SK-N-SH (cell line): ENCODE measurements around the gene THAP7. TPM values are rescaled to one million over a fixed set of nuclear protein-coding genes. Genes with fewer than 3 reads are reported as not detected.

Experiments
- CTCF ChIA-PET: fragments of 300-600, 350-600 bp; formaldehyde crosslinking; extraction: SDS; loops from one replicate; lab custom pipeline; 2021; lab: Yijun Ruan, JAX
- POLR2A ChIA-PET: fragments of 350-600 bp; sonication (Branson Sonifier 250); formaldehyde crosslinking; extraction: SDS; loops from one replicate; lab custom pipeline; 2020; ENCODE audit warnings: antibody characterized with exemption, inconsistent platforms; lab: Yijun Ruan, JAX
- DNase-seq: peaks from one replicate; pipeline ENCODE4 v3.0.0; 2012
- H2AFZ ChIP-seq: fragments of 200-600 bp; sonication (generic); 2 replicates; pipeline ENCODE4 v1.8.1; 2016; ENCODE audit warnings: antibody characterized with exemption, mild to moderate bottlenecking, low read depth
- H3F3A ChIP-seq: fragments of 200-600 bp; sonication (generic); replicated peaks from 2 replicates; pipeline ENCODE3; 2016; ENCODE audit warnings: antibody characterized with exemption, mild to moderate bottlenecking; ENCODE audit not compliant: insufficient read depth
- H3K27ac ChIP-seq, 2 experiments: fragments of 200-500 bp in 1 of 2; fragments of 200-600 bp in 1 of 2; sonication (Bioruptor generic) in 1 of 2; sonication (generic), shearing (Covaris generic) in 1 of 2; 2 replicates each; pipeline versions ENCODE4 v1.5.1 to v1.6.1; 2014 to 2016; ENCODE audit warnings: low read depth in 2 of 2, inconsistent platforms in 1 of 2, low read length in 1 of 2, mild to moderate bottlenecking in 1 of 2, mixed read lengths in 1 of 2
- H3K27me3 ChIP-seq: fragments of 200-600 bp; sonication (generic), shearing (Covaris generic); 2 replicates; pipeline ENCODE4 v1.6.1; 2016; ENCODE audit warnings: mixed run types; ENCODE audit not compliant: insufficient read depth
- H3K36me3 ChIP-seq, 2 experiments: fragments of 200-500 bp in 1 of 2; fragments of 200-600 bp in 1 of 2; sonication (Bioruptor generic) in 1 of 2; sonication (generic) in 1 of 2; replicated peaks in 1 of 2; 2 replicates each; pipeline versions ENCODE3 to v1.5.1; 2014 to 2016; ENCODE audit warnings: low read length in 1 of 2, mild to moderate bottlenecking in 1 of 2; ENCODE audit not compliant: insufficient read depth in 2 of 2, control insufficient read depth in 1 of 2
- H3K4me1 ChIP-seq, 2 experiments: fragments of 200-500 bp in 1 of 2; fragments of 200-600 bp in 1 of 2; sonication (Bioruptor generic) in 1 of 2; sonication (generic), shearing (Covaris generic) in 1 of 2; 2 replicates each; pipeline versions ENCODE4 v1.5.1 to v1.6.1; 2014 to 2016; ENCODE audit warnings: low read depth in 1 of 2, low read length in 1 of 2, mixed run types in 1 of 2; ENCODE audit not compliant: insufficient read depth in 2 of 2, control insufficient read depth in 1 of 2
- H3K4me2 ChIP-seq: fragments of 200-600 bp; sonication (generic), shearing (Covaris generic); 2 replicates; pipeline ENCODE4 v1.6.1; 2017; ENCODE audit warnings: mixed run types
- H3K4me3 ChIP-seq, 2 experiments: fragments of 200-500 bp in 1 of 2; fragments of 200-600 bp in 1 of 2; sonication (Bioruptor generic) in 1 of 2; sonication (generic), shearing (Covaris generic) in 1 of 2; 2 replicates each; pipeline versions ENCODE4 v1.5.1 to v1.8.1; 2014 to 2016; ENCODE audit warnings: low read depth in 2 of 2, inconsistent platforms in 1 of 2, low read length in 1 of 2, mild to moderate bottlenecking in 1 of 2, mixed read lengths in 1 of 2, moderate library complexity in 1 of 2
- H3K79me2 ChIP-seq: fragments of 200-600 bp; sonication (generic); 2 replicates; pipeline ENCODE4 v1.8.1; 2017; ENCODE audit warnings: mild to moderate bottlenecking; ENCODE audit not compliant: insufficient read depth
- H3K9ac ChIP-seq: fragments of 200-600 bp; sonication (generic); 2 replicates; pipeline ENCODE4 v1.6.1; 2017; ENCODE audit warnings: mixed run types
- H3K9me2 ChIP-seq: fragments of 200-600 bp; sonication (generic); 2 replicates; pipeline ENCODE4 v1.6.1; 2017; ENCODE audit warnings: mixed run types
- H3K9me3 ChIP-seq: fragments of 200-600 bp; sonication (generic); 2 replicates; pipeline ENCODE4 v1.6.1; 2017; ENCODE audit warnings: mixed run types, mild to moderate bottlenecking, moderate library complexity
- H4K20me1 ChIP-seq: fragments of 200-600 bp; sonication (generic); 2 replicates; pipeline ENCODE4 v1.6.1; 2017; ENCODE audit warnings: mild to moderate bottlenecking, mixed run types; ENCODE audit not compliant: insufficient read depth
- CHD2 ChIP-seq: fragments of 150-350 bp; IDR thresholded peaks from 2 replicates; pipeline ENCODE4 v1.6.1; 2018; ENCODE audit warnings: low read length; ENCODE audit not compliant: partially characterized antibody
- EZH2phosphoT487 ChIP-seq: fragments of 200-600 bp; sonication (generic); IDR thresholded peaks from 2 replicates; pipeline ENCODE4 v1.6.1; 2017; ENCODE audit warnings: low read depth, mixed run types, mild to moderate bottlenecking, antibody characterized with exemption, moderate library complexity, borderline replicate concordance
- FOSL2 ChIP-seq: IDR thresholded peaks from 2 replicates; pipeline ENCODE4 v1.4.0; 2012; ENCODE audit warnings: low read depth, mild to moderate bottlenecking, moderate library complexity, borderline replicate concordance
- GABPA ChIP-seq: IDR thresholded peaks from 2 replicates; pipeline ENCODE4 v1.4.0; 2012; ENCODE audit warnings: low read depth, mild to moderate bottlenecking
- MAX ChIP-seq: IDR thresholded peaks from 2 replicates; pipeline ENCODE4 v1.4.0; 2012; ENCODE audit warnings: low read depth
- MEF2A ChIP-seq: IDR thresholded peaks from 2 replicates; pipeline ENCODE4 v1.4.0; 2012; ENCODE audit warnings: low read depth, borderline replicate concordance
- MXI1 ChIP-seq: IDR thresholded peaks from 2 replicates; pipeline ENCODE4 v1.6.1; 2012; ENCODE audit warnings: mild to moderate bottlenecking, low read depth, low read length, improper control_type of control experiment
- NFIC ChIP-seq: IDR thresholded peaks from 2 replicates; pipeline ENCODE4 v1.4.0; 2012; ENCODE audit warnings: borderline replicate concordance
- RCOR1 ChIP-seq: fragments of 150-350 bp; IDR thresholded peaks from 2 replicates; pipeline ENCODE4 v1.6.1; 2017; ENCODE audit warnings: antibody characterized with exemption, low read length
- REST ChIP-seq: IDR thresholded peaks from 2 replicates; pipeline ENCODE4 v1.6.1; 2012; ENCODE audit warnings: mild to moderate bottlenecking, low read depth, low read length, moderate library complexity
- TAF1 ChIP-seq: IDR thresholded peaks from 2 replicates; pipeline ENCODE4 v1.6.1; 2012; ENCODE audit warnings: low read depth, mild to moderate bottlenecking, low read length, moderate library complexity, borderline replicate concordance
- TCF12 ChIP-seq: IDR thresholded peaks from 2 replicates; pipeline ENCODE4 v1.4.0; 2012
- TEAD4 ChIP-seq: IDR thresholded peaks from 2 replicates; pipeline ENCODE4 v1.4.0; 2012; ENCODE audit warnings: mild to moderate bottlenecking, borderline replicate concordance; ENCODE audit not compliant: insufficient read depth
- USF1 ChIP-seq: IDR thresholded peaks from 2 replicates; pipeline ENCODE4 v1.4.0; 2012; ENCODE audit warnings: low read depth, borderline replicate concordance
- USF2 ChIP-seq: fragments of 150-350 bp; IDR thresholded peaks from 2 replicates; pipeline ENCODE4 v1.6.1; 2017; ENCODE audit warnings: antibody characterized with exemption, low read length, low read depth, borderline replicate concordance
- YY1 ChIP-seq: IDR thresholded peaks from 2 replicates; pipeline ENCODE4 v1.4.0; 2012; ENCODE audit warnings: low read depth, mild to moderate bottlenecking
- ZBTB33 ChIP-seq: IDR thresholded peaks from 2 replicates; pipeline ENCODE4 v1.4.0; 2012; ENCODE audit warnings: low read depth, borderline replicate concordance
- WGBS: methylation state at CpG from one replicate; pipeline ENCODE4 v1.1.6; 2017; ENCODE audit warnings: low lambda C conversion rate; 5-methylcytosine and 5-hydroxymethylcytosine counted together
- polyA plus RNA-seq, 3 experiments: library from polyadenylated mRNA; depleted of rRNA; stranded (reverse); fragments of >200 nt; gene quantifications; 2 replicates each; pipeline ENCODE4 v1.2.3, GENCODE V29; 2012

Gene THAP7
- polyA plus RNA-seq, 1 of the 3 experiments (the other 2 are of a cell fraction) = 32.0 TPM

GRCh38 chr22:20964090-20964798, 37.7 kb downstream of the THAP7 start:
- Histone ChIP-seq H3K9me2 (no peaks in the 10 kb centered on the region), H3K27me3 (no peaks in the 10 kb centered on the region), H2AFZ (no peak overlapping the region), H3K36me3 (no peaks in the 10 kb centered on the region), H3K79me2 (no peaks in the 10 kb centered on the region), H3K4me3 (peak overlapping the region; percentile 44 to 46; a peak in 3 of 4 replicates), H3K4me2 (peak overlapping the region; percentile 72), H3F3A (no peaks in the 10 kb centered on the region), H3K9me3 (no peaks in the 10 kb centered on the region), H4K20me1 (no peaks in the 10 kb centered on the region), H3K9ac (no peak overlapping the region), H3K4me1 (peaks cover 0 to 26% of the 10 kb centered on the region in 2 experiments; a peak in 1 of 4 replicates), H3K27ac (no peak overlapping the region)
- peak; percentile 30 for DNase-seq
- ChIA-PET CTCF (interaction anchor here (0.8 to 7.0 kb wide), 4 partner anchors 9 to 79 kb away, joined by 3 to 44 read pairs (median 10); no protein-coding TSS in a partner anchor), POLR2A (interaction anchor here (1.6 kb wide), 1 partner anchor 18 kb away, joined by 6 read pairs; the partner anchor contains the start of gene LZTR1)
- no peak for TF ChIP-seq TCF12
- no peak for TF ChIP-seq REST
- TF ChIP-seq MXI1 = no peak
- TF ChIP-seq MEF2A = no peak
- no peak for TF ChIP-seq TAF1
- TF ChIP-seq EZH2phosphoT487 = no peak
- TF ChIP-seq FOSL2 = no peak
- no peak for TF ChIP-seq USF2
- TF ChIP-seq NFIC = no peak
- TF ChIP-seq USF1 = no peak
- no peak for TF ChIP-seq ZBTB33
- no peak for TF ChIP-seq RCOR1
- no peak for TF ChIP-seq MAX
- no peak for TF ChIP-seq TEAD4
- no peak for TF ChIP-seq GABPA
- TF ChIP-seq YY1 = no peak
- TF ChIP-seq CHD2 = no peak
- 50% methylated on average over 5 of the region's 6 CpGs for WGBS
